ENCODE results near the gene RNF111. TPM values are rescaled to one million over a fixed set of nuclear protein-coding genes. Genes with fewer than 3 reads are reported as not detected.
A peak's percentile ranks its signal among the peaks of the same experiment; 100 is the strongest.

RNF111 gene
- total and polyA plus RNA-seq, 9 of the 15 experiments (the other 6 are each of a cell fraction or from before 2014, with no cell fraction given): 7.9 to 26.0 (median 14.4) TPM

- TF ChIP-seq NR2C1 (IDR thresholded peaks at IDR 0.05) (no peak), NR2C1 (tag; IDR thresholded peaks at IDR 0.05) (no peak)
- TF ChIP-seq, protein P1, sequence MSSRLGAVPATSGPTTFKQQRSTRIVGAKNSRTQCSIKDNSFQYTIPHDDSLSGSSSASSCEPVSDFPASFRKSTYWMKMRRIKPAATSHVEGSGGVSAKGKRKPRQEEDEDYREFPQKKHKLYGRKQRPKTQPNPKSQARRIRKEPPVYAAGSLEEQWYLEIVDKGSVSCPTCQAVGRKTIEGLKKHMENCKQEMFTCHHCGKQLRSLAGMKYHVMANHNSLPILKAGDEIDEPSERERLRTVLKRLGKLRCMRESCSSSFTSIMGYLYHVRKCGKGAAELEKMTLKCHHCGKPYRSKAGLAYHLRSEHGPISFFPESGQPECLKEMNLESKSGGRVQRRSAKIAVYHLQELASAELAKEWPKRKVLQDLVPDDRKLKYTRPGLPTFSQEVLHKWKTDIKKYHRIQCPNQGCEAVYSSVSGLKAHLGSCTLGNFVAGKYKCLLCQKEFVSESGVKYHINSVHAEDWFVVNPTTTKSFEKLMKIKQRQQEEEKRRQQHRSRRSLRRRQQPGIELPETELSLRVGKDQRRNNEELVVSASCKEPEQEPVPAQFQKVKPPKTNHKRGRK (tag; IDR thresholded peaks at IDR 0.05): peak; percentile 88
- TF ChIP-seq, protein P2, sequence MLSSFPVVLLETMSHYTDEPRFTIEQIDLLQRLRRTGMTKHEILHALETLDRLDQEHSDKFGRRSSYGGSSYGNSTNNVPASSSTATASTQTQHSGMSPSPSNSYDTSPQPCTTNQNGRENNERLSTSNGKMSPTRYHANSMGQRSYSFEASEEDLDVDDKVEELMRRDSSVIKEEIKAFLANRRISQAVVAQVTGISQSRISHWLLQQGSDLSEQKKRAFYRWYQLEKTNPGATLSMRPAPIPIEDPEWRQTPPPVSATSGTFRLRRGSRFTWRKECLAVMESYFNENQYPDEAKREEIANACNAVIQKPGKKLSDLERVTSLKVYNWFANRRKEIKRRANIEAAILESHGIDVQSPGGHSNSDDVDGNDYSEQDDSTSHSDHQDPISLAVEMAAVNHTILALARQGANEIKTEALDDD (IDR thresholded peaks at IDR 0.05): peak; percentile 74
- no peak overlapping the region for H3K4me2 ChIP-seq (ENCODE audit: insufficient read depth, low read length)
- peak overlapping the region; percentile 34; the same call in 1 of the 2 replicates for H2AFZ ChIP-seq (ENCODE audit: low read depth, low read length)
- H3K79me2 ChIP-seq (ENCODE audit: control insufficient read depth, insufficient read depth, low read length): no peaks in the 10 kb centered on the region; the same call in 2 of the 3 replicates
- FAIRE-seq: peak; percentile 48
- no peaks in the 10 kb centered on the region for H3K36me3 ChIP-seq (ENCODE audit: control insufficient read depth, insufficient read depth, low read length)
- H3K9ac ChIP-seq (ENCODE audit: insufficient read depth in 1 of 2, low read depth in 2 of 2, low read length in 2 of 2): no peak overlapping the region
- BruUV-seq (replicated peaks): no TSS peak
- no peaks in the 10 kb centered on the region for H3K27me3 ChIP-seq (ENCODE audit: control insufficient read depth in 2 of 2, insufficient read depth in 2 of 2, low read length in 2 of 2)
- no peaks in the 10 kb centered on the region for H3K9me3 ChIP-seq (replicated peaks; ENCODE audit: control insufficient read depth, insufficient read depth, low read depth, low read length)
- H3K9me1 ChIP-seq (ENCODE audit: control insufficient read depth, insufficient read depth, low read length): no peaks in the 10 kb centered on the region
- ChIA-PET POLR2A (no interaction called here), CTCF (ENCODE audit: low intra/inter-chr PET ratio) (interaction anchor here (2.4 kb wide), 1 partner anchor 156 kb away, joined by 17 read pairs; no protein-coding TSS in a partner anchor)
- intact Hi-C loops (cut with micrococcal nuclease) (loop anchor here (2.0 kb wide), 2 partner anchors 511 to 547 kb away; no protein-coding TSS in a partner anchor), in situ Hi-C loops (cut with MboI) (no loop called here)
- H3K27ac ChIP-seq (ENCODE audit: extremely low read depth, low read depth, low read length): no peak overlapping the region
- no peaks in the 10 kb centered on the region for H4K20me1 ChIP-seq (replicated peaks; ENCODE audit: control insufficient read depth, insufficient read depth, low read length)
- no peak for DNase-seq (ENCODE audit: extremely low read depth in 1 of 4, low spot score in 3 of 4)
- H3K4me1 ChIP-seq (replicated peaks in 1 of 2; ENCODE audit: control insufficient read depth in 2 of 2, insufficient read depth in 2 of 2, low read length in 2 of 2): 0 out of 5 replicates have a peak, but pooled peaks cover 0 to 2% of the 10 kb centered on the region in 2 experiments
- 56% methylated on average over 3 of the region's 6 CpGs for WGBS (ENCODE audit: insufficient coverage, low coverage, missing lambda C conversion rate)
- no peak for ATAC-seq
- H3K4me3 ChIP-seq: no peak overlapping the region
Observed at GRCh38 chr15:58981808-58982475, 5.5 kb upstream of the RNF111 start.

All from K562 (cell line).